Neural progenitor cell (in vitro differentiated cells): ENCODE measurements around the gene SUPT3H. TPM values are rescaled to one million over a fixed set of nuclear protein-coding genes. Genes with fewer than 3 reads are reported as not detected.

Source experiments
- DNase-seq: peaks from one replicate; pipeline ENCODE4 v3.0.0-alpha.2; 2016; ENCODE audit warnings: low spot score
- H2AFZ ChIP-seq: fragments of 200-600 bp; sonication (generic); replicated peaks from 2 replicates; pipeline ENCODE4 v1.6.1; 2016; ENCODE audit warnings: antibody characterized with exemption
- H3F3A ChIP-seq: fragments of 200-600 bp; sonication (generic); 2 replicates; pipeline ENCODE4 v1.6.1; 2016; ENCODE audit warnings: antibody characterized with exemption, low read depth
- H3K27ac ChIP-seq: fragments of 200-600 bp; sonication (generic); 2 replicates; pipeline ENCODE4 v1.5.1; 2016; ENCODE audit warnings: mild to moderate bottlenecking
- H3K27me3 ChIP-seq: fragments of 200-600 bp; sonication (generic); 2 replicates; pipeline ENCODE4 v1.6.1; 2016; ENCODE audit warnings: mild to moderate bottlenecking, moderate library complexity
- H3K36me3 ChIP-seq: fragments of 200-600 bp; sonication (generic); 2 replicates; pipeline ENCODE4 v1.5.1; 2016
- H3K4me1 ChIP-seq: fragments of 200-600 bp; sonication (generic); 2 replicates; pipeline ENCODE4 v1.6.1; 2016; ENCODE audit warnings: mixed run types
- H3K4me2 ChIP-seq: fragments of 200-600 bp; sonication (generic); 2 replicates; pipeline ENCODE4 v1.6.1; 2016
- H3K4me3 ChIP-seq: fragments of 200-600 bp; sonication (generic); 2 replicates; pipeline ENCODE4 v1.5.1; 2016
- H3K79me2 ChIP-seq: fragments of 200-600 bp; sonication (generic); 2 replicates; pipeline ENCODE4 v1.6.1; 2016; ENCODE audit warnings: low read depth
- H3K9ac ChIP-seq: fragments of 200-600 bp; sonication (generic); 2 replicates; pipeline ENCODE4 v1.6.1; 2016
- H3K9me3 ChIP-seq: fragments of 200-600 bp; sonication (generic); 2 replicates; pipeline ENCODE4 v1.5.1; 2016; ENCODE audit warnings: low read depth
- H4K20me1 ChIP-seq: fragments of 200-600 bp; sonication (generic); 2 replicates; pipeline ENCODE4 v1.6.1; 2016; ENCODE audit warnings: low read depth
- H3K27ac Mint-ChIP-seq: 3 replicates; pipeline ENCODE4 v1.8.0; 2021; ENCODE audit warnings: mixed read lengths
- H3K27me3 Mint-ChIP-seq: 2 replicates; pipeline ENCODE4 v1.8.0; 2022; ENCODE audit warnings: low read depth, mild to moderate bottlenecking, inconsistent platforms, moderate library complexity, mixed read lengths; ENCODE audit not compliant: insufficient read depth
- H3K36me3 Mint-ChIP-seq: 3 replicates; pipeline ENCODE4 v1.8.0; 2021; ENCODE audit warnings: mixed read lengths
- H3K4me1 Mint-ChIP-seq: 3 replicates; pipeline ENCODE4 v1.8.0; 2021; ENCODE audit warnings: mixed read lengths
- H3K4me3 Mint-ChIP-seq: 3 replicates; pipeline ENCODE4 v1.8.0; 2021; ENCODE audit warnings: mild to moderate bottlenecking, moderate library complexity, mixed read lengths
- H3K9me3 Mint-ChIP-seq: 3 replicates; pipeline ENCODE4 v1.8.0; 2020; ENCODE audit warnings: mixed read lengths
- CTCF ChIP-seq: fragments of 200-600 bp; sonication (generic); IDR thresholded peaks from 2 replicates; pipeline ENCODE4 v1.5.1; 2017; ENCODE audit warnings: antibody characterized with exemption, mild to moderate bottlenecking
- EZH2 ChIP-seq: fragments of 200-600 bp; sonication (generic); IDR thresholded peaks from 2 replicates; pipeline ENCODE4 v1.6.1; 2017; ENCODE audit warnings: antibody characterized with exemption, mild to moderate bottlenecking, moderate library complexity
- EZH2phosphoT487 ChIP-seq: fragments of 200-600 bp; sonication (generic); IDR thresholded peaks from 2 replicates; pipeline ENCODE4 v1.6.1; 2017; ENCODE audit warnings: antibody characterized with exemption
- total RNA-seq: library from RNA; depleted of rRNA; stranded (reverse); fragments of >200 nt; gene quantifications from 2 replicates; pipeline ENCODE4 v1.2.3, GENCODE V29; 2015; ENCODE audit warnings: low replicate concordance

SUPT3H gene
- total RNA-seq, 1 donor from 2014 or later = 16.3 TPM

- H3K27me3 ChIP-seq = no peaks in the 10 kb centered on the region
- H3K9me3 Mint-ChIP-seq = no peaks in the 10 kb centered on the region
- peak; percentile 77 for DNase-seq
- H4K20me1 ChIP-seq = no peaks in the 10 kb centered on the region
- peak overlapping the region; percentile 97 for H3K4me3 Mint-ChIP-seq
- no peak for TF ChIP-seq EZH2
- no peak for TF ChIP-seq CTCF
- TF ChIP-seq EZH2phosphoT487 = no peak
- H3K4me2 ChIP-seq = peak overlapping the region; percentile 88
- peak overlapping the region; percentile 80 for H2AFZ ChIP-seq
- peaks cover 46% of the 10 kb centered on the region for H3K79me2 ChIP-seq
- no peaks in the 10 kb centered on the region for H3K36me3 Mint-ChIP-seq
- H3K36me3 ChIP-seq = no peaks in the 10 kb centered on the region
- H3K4me1 ChIP-seq = peaks cover 11% of the 10 kb centered on the region
- H3K9ac ChIP-seq = peak overlapping the region; percentile 49
- peak overlapping the region; percentile 73 for H3K27ac ChIP-seq
- no peaks in the 10 kb centered on the region for H3K9me3 ChIP-seq
- peaks cover 9% of the 10 kb centered on the region for H3F3A ChIP-seq
- peak overlapping the region; percentile 97 for H3K27ac Mint-ChIP-seq
- peaks cover 18% of the 10 kb centered on the region for H3K4me1 Mint-ChIP-seq
- peak overlapping the region; percentile 67 for H3K4me3 ChIP-seq
- H3K27me3 Mint-ChIP-seq = peaks cover 2% of the 10 kb centered on the region
Measured at GRCh38 chr6:45378334-45378926, 696 bp upstream of the SUPT3H start.

DNA sequence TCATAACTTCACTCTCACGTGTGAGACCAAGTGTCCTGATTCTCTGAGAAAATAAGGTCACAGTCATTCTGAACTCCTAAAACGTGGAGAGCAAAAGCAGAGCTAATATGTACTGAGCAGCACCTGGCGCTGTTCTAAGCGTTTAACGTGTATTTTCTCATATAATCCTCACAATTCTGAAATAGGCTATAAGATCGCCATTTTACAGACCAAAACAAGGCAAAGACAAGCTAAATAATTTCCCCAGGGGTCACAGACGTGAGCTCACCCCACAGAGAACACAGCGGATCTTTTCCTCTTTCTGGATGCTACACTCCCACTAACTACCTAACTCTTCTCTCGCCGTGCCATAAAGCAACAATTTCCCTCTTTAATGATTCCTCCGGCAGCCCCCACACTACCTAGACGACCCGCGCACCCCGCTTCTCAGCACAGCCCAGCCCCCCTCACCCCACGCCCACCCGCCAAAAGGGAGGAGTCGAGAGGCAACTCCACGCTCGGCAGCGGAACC lies 636 bp downstream of the SUPT3H start:
- H3K27me3 ChIP-seq = no peaks in the 10 kb centered on the region
- TF ChIP-seq CTCF (no peak), EZH2 (no peak), EZH2phosphoT487 (no peak)
- peak overlapping the region; percentile 89 for H3K27ac Mint-ChIP-seq

DNA sequence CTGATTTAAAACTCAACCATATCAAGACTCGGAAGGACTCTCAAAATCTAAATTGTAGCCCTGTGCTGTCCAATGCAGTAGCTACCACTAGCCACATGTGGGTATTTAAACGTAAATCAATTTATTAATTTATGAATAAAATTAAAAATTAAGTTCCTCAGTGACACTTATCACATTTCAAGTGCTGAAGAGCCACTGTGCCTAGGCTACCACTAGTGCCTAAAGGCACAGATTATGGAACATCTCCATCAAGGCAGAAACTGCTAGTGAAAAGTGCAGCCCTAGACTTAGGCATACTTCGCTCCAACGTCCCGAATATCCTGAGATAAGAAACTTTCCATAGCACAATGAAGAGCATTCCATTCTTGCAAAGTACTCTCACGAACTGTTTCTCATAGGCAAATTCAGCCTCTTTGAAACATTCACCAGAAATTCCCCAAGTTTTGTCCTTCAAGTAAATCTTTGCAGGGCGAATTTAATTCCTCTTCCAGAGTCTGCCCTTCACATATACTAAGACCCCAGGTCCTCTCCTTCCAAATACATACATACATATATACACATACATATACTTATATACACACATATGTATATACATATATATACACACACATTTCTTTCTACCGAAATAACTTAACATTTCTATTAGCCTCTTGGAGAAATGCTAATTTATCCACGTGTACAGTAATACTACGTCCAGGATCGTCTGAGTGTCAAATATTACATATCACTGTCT lies 1.3 kb downstream of the SUPT3H start:
- no peaks in the 10 kb centered on the region for H3K9me3 Mint-ChIP-seq
- Histone ChIP-seq H3K4me1 (peaks cover 11% of the 10 kb centered on the region), H3K9me3 (no peaks in the 10 kb centered on the region), H3K79me2 (peaks cover 46% of the 10 kb centered on the region), H3K27ac (no peak overlapping the region), H3F3A (peaks cover 9% of the 10 kb centered on the region), H3K36me3 (no peaks in the 10 kb centered on the region), H2AFZ (peak overlapping the region; percentile 80), H3K4me2 (peak overlapping the region; percentile 88), H3K9ac (peak overlapping the region; percentile 44), H3K4me3 (peak overlapping the region; percentile 67), H4K20me1 (no peaks in the 10 kb centered on the region), H3K27me3 (no peaks in the 10 kb centered on the region)
- peak overlapping the region; percentile 97 for H3K4me3 Mint-ChIP-seq
- H3K27me3 Mint-ChIP-seq = peaks cover 2% of the 10 kb centered on the region
- no peaks in the 10 kb centered on the region for H3K36me3 Mint-ChIP-seq
- DNase-seq = peak; percentile 29
- no peak for TF ChIP-seq EZH2phosphoT487
- TF ChIP-seq CTCF = no peak
- TF ChIP-seq EZH2 = no peak
- peaks cover 18% of the 10 kb centered on the region for H3K4me1 Mint-ChIP-seq
- peak overlapping the region; percentile 89 for H3K27ac Mint-ChIP-seq

More for the DNA sequence above, 636 bp downstream of the SUPT3H start:
- H3K27ac ChIP-seq = peak overlapping the region; percentile 73
- no peaks in the 10 kb centered on the region for H3K36me3 Mint-ChIP-seq
- H3K4me1 Mint-ChIP-seq = peaks cover 18% of the 10 kb centered on the region
- no peaks in the 10 kb centered on the region for H4K20me1 ChIP-seq
- peak overlapping the region; percentile 67 for H3K4me3 ChIP-seq
- peaks cover 11% of the 10 kb centered on the region for H3K4me1 ChIP-seq
- H3K4me3 Mint-ChIP-seq = peak overlapping the region; percentile 97
- H3F3A ChIP-seq = peaks cover 9% of the 10 kb centered on the region
- peaks cover 46% of the 10 kb centered on the region for H3K79me2 ChIP-seq
- no peaks in the 10 kb centered on the region for H3K36me3 ChIP-seq
- peaks cover 2% of the 10 kb centered on the region for H3K27me3 Mint-ChIP-seq
- peak overlapping the region; percentile 88 for H3K4me2 ChIP-seq
- peak overlapping the region; percentile 44 for H3K9ac ChIP-seq
- H3K9me3 Mint-ChIP-seq = no peaks in the 10 kb centered on the region
- peak overlapping the region; percentile 80 for H2AFZ ChIP-seq
- no peak for DNase-seq
- H3K9me3 ChIP-seq = no peaks in the 10 kb centered on the region
